HG03521 (cell line): ENCODE data around the gene FBXO24.

Experiments used
- ATAC-seq: cut with Tn5 transposase; IDR thresholded peaks from one replicate; pipeline ENCODE4 v1.9.1; 2021; ENCODE audit warnings: mild to moderate bottlenecking, moderate library complexity; ENCODE audit not compliant: unreplicated experiment

FBXO24 gene

GRCh38 chr7:100614308-100614861, 28.3 kb downstream of the FBXO24 start:
- no peak for ATAC-seq

GRCh38 chr7:100620239-100620638, 34.1 kb downstream of the FBXO24 start:
- no peak for ATAC-seq

GRCh38 chr7:100620804-100621203, 34.7 kb downstream of the FBXO24 start:
- no peak for ATAC-seq

GRCh38 chr7:100621554-100621953, 35.4 kb downstream of the FBXO24 start:
- ATAC-seq, result no peak

GRCh38 chr7:100623951-100624824, 38.1 kb downstream of the FBXO24 start:
- ATAC-seq, result no peak

GRCh38 chr7:100626055-100626454, 39.9 kb downstream of the FBXO24 start:
- no peak for ATAC-seq

- peak; percentile 80 for ATAC-seq
These were observed 40.6 kb downstream of the FBXO24 start for GRCh38 chr7:100626530-100627237.

- no peak for ATAC-seq
These were observed 41.1 kb downstream of the FBXO24 start for GRCh38 chr7:100627238-100627549.

GRCh38 chr7:100629117-100629716, 43.1 kb downstream of the FBXO24 start:
- no peak for ATAC-seq

- ATAC-seq, result no peak
These were observed 43.9 kb downstream of the FBXO24 start for GRCh38 chr7:100630066-100630465.

- peak; percentile 53 for ATAC-seq
These were observed 47.0 kb downstream of the FBXO24 start for GRCh38 chr7:100632951-100633717.

- no peak for ATAC-seq
These were observed 53.9 kb downstream of the FBXO24 start for GRCh38 chr7:100639995-100640516.

GRCh38 chr7:100640517-100641440, 54.7 kb downstream of the FBXO24 start:
- ATAC-seq, result no peak

- no peak for ATAC-seq
These were observed 55.3 kb downstream of the FBXO24 start, which contains the start of gene TFR2 for GRCh38 chr7:100641463-100641859. TFR2 (minus strand) TSS chr7:100641552; CDS start chr7:100641509, 43 bp downstream.

GRCh38 chr7:100641860-100642533, 55.9 kb downstream of the FBXO24 start:
- ATAC-seq, result no peak

GRCh38 chr7:100642534-100642907, 56.4 kb downstream of the FBXO24 start:
- no peak for ATAC-seq

- ATAC-seq, result no peak
These were observed 63.9 kb downstream of the FBXO24 start for GRCh38 chr7:100649826-100650565.
